Gastrocnemius medialis (tissue), 4 donors: ENCODE measurements around the gene NETO1.

ENCODE experiments used
- POLR2A ChIP-seq, 2 donors: fragments of 450-650 bp; IDR thresholded peaks; one replicate each; pipeline ENCODE4 v1.6.1; 2017; ENCODE audit warnings: antibody characterized with exemption in 2 of 2, mild to moderate bottlenecking in 2 of 2, moderate library complexity in 2 of 2
- TF ChIP-seq, protein P1 (sequence below), 5 experiments: fragments of 450-650 bp in 3 of 5; fragments of 200-600 bp in 2 of 5; sonication (generic) in 2 of 5; IDR thresholded peaks in 4 of 5; conservative IDR thresholded peaks in 1 of 5; 1 replicate in 4 of 5; 2 replicates in 1 of 5; pipeline ENCODE4 v1.5.1; 2016 to 2019; ENCODE audit warnings: antibody characterized with exemption in 5 of 5, mild to moderate bottlenecking in 3 of 5, moderate library complexity in 3 of 5

DNA sequence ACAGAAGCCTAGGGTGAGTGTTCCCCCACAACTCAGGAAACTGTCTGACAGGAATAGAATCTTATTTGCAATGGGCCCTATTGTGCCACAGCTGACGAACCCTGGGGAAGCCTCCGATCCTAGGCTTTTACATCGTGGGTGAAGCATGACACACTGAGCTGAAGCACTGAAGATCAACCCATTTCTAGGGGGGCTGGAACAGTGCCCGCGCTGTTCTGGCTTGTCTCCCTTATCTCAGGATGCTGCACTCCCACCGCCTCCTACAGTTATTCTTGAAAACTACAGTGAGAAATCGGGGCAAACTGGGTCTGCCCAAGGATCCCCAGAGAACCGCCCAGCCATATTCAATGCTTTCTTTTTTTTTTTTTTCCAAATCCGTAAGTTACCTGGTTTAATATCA is 41.1 kb downstream of the NETO1 start:
- no peak for TF ChIP-seq POLR2A (IDR thresholded peaks at IDR 0.05)
- TF ChIP-seq, protein P1, sequence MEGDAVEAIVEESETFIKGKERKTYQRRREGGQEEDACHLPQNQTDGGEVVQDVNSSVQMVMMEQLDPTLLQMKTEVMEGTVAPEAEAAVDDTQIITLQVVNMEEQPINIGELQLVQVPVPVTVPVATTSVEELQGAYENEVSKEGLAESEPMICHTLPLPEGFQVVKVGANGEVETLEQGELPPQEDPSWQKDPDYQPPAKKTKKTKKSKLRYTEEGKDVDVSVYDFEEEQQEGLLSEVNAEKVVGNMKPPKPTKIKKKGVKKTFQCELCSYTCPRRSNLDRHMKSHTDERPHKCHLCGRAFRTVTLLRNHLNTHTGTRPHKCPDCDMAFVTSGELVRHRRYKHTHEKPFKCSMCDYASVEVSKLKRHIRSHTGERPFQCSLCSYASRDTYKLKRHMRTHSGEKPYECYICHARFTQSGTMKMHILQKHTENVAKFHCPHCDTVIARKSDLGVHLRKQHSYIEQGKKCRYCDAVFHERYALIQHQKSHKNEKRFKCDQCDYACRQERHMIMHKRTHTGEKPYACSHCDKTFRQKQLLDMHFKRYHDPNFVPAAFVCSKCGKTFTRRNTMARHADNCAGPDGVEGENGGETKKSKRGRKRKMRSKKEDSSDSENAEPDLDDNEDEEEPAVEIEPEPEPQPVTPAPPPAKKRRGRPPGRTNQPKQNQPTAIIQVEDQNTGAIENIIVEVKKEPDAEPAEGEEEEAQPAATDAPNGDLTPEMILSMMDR (IDR thresholded peaks at IDR 0.05 in 4 of 5, conservative IDR thresholded peaks at IDR 0.05 in 1 of 5) = no peak
